H7 (cell line): Measurements from ENCODE around the gene C15orf62. TPM values are rescaled to one million over a fixed set of nuclear protein-coding genes. Genes with fewer than 3 reads are reported as not detected.

Source experiments
- DNase-seq: peaks from one replicate; pipeline ENCODE4 v3.0.0; 2012
- H3K27me3 ChIP-seq: 2 replicates; pipeline ENCODE4 v1.6.0; 2011; ENCODE audit warnings: mild to moderate bottlenecking, low read length; ENCODE audit not compliant: control insufficient read depth, insufficient read depth
- H3K36me3 ChIP-seq: replicated peaks from 2 replicates; pipeline ENCODE4 v1.5.1; 2011; ENCODE audit warnings: low read length; ENCODE audit not compliant: control insufficient read depth, insufficient read depth
- H3K4me3 ChIP-seq: 2 replicates; pipeline ENCODE4 v1.5.1; 2011; ENCODE audit warnings: low read depth, mild to moderate bottlenecking, control low read depth, low read length, moderate library complexity; ENCODE audit not compliant: insufficient read depth
- total RNA-seq: library from RNA; depleted of rRNA; stranded (reverse); fragments of >200 nt; shearing (Covaris generic); gene quantifications from 2 replicates; pipeline ENCODE4 v1.2.3, GENCODE V29; 2014

The C15orf62 gene
- total RNA-seq, 1 experiment from 2014 or later = 0.31 TPM

DNA sequence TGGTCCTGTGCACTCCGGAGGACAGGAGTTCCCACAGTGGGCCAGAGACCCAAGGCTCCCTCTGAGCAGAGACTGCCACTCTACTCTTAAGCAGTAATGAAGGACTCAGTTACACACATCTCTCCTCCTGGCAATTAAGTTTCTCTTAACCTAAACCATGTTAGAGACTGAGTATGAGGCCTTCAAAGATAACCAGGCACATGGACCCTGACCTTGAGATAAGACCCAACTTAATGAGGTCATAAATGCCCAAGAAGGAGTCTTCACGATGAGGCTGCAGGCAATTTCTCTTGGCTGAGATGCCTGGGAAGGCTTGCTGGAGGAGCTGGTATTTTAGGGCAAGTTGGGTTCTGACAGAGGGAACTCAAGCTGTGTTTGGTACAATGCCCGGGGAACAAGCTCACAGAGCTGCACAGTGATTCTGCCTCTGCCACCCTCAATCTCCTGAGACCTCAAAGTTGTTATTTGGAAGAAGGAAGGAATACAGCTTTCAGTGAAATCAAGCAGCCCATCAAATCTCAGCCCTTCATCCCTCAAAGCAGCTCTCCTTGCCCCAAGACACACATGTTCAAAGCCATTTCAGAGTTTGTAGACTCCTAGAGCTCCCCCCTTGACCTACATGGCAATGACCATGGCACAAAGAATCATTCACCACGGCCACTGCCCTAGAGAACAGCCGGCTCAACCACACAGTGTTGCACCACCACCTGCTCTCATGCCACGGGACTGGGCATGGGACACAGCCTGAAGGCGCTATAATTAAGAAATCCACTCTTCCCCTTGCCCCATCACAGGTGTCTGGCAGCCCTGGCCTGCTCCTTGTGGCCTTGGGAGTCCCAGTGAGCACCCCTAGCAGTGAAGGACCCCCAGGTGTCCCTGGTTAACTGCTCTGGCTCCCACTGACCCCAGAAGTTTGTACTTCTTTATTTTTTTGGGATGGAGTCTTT, 21.8 kb upstream of the C15orf62 start:
- H3K36me3 ChIP-seq = peaks cover 4% of the 10 kb centered on the region
- no peak overlapping the region for H3K4me3 ChIP-seq
- no peaks in the 10 kb centered on the region for H3K27me3 ChIP-seq
- DNase-seq = no peak

DNA sequence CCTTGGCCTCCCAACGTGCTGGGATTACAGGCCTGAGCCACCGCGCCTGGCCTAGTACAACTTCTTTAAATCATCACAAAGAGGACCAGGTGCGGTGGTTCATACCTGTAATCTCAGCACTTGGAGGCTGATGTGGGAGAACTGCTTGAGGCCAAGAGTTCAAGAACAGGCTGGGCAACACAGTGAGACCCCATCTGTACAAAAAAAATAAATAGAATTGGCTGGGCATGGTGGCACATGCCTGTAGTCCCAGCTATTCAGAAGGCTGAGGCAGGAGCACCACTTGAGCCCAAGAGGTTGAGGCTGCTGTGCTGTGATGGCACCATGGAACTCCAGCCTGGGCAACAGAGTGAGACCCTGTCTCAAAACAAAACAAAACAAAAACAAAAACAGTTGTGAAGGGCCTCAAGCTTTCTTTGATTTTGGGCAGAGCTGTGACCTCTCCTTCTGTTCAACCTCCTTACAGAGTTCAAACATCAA, 20.6 kb upstream of the C15orf62 start:
- peaks cover 4% of the 10 kb centered on the region for H3K36me3 ChIP-seq
- no peak overlapping the region for H3K4me3 ChIP-seq
- no peaks in the 10 kb centered on the region for H3K27me3 ChIP-seq
- DNase-seq = no peak

- DNase-seq = no peak
- H3K27me3 ChIP-seq = no peaks in the 10 kb centered on the region
- peaks cover 2% of the 10 kb centered on the region for H3K36me3 ChIP-seq
- H3K4me3 ChIP-seq = no peak overlapping the region
These were observed 18.9 kb upstream of the C15orf62 start for GRCh38 chr15:40750885-40751284.

GRCh38 chr15:40751745-40752144, 18.0 kb upstream of the C15orf62 start:
- H3K36me3 ChIP-seq = peaks cover 2% of the 10 kb centered on the region
- H3K27me3 ChIP-seq = no peaks in the 10 kb centered on the region
- no peak overlapping the region for H3K4me3 ChIP-seq
- DNase-seq = no peak

DNA sequence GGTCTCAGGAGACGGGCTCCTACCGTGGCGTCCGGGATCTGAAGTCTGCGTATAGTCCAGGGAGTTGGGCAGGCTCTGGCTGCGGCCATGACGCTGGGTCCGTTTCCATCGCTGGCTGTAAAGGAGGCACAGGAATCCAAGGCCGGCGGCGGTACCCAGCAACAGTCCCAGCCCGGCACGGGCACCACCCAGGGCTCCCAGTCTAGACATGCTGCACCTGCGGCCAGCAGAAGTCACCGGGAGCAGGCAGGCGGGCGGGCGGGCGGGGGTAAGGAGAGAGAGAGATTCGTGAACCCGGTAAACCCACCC, 15.3 kb upstream of the C15orf62 start:
- Histone ChIP-seq H3K4me3 (peak overlapping the region; percentile 81), H3K27me3 (no peaks in the 10 kb centered on the region), H3K36me3 (peaks cover 2% of the 10 kb centered on the region)
- DNase-seq = peak; percentile 72

GRCh38 chr15:40754883-40755811, 14.6 kb upstream of the C15orf62 start, which contains the start of gene RMDN3:
Gene RMDN3 (minus strand): TSS chr15:40755254. CDS start chr15:40754783, 471 bp downstream.
- Histone ChIP-seq H3K36me3 (peaks cover 2% of the 10 kb centered on the region), H3K27me3 (no peaks in the 10 kb centered on the region), H3K4me3 (peak within 1 kb of the TSS; percentile 81)
- peak; percentile 98 for DNase-seq

- no peak for DNase-seq
- H3K36me3 ChIP-seq = no peaks in the 10 kb centered on the region; the same call in 1 of the 2 replicates
- no peaks in the 10 kb centered on the region for H3K27me3 ChIP-seq
- H3K4me3 ChIP-seq = peak overlapping the region; percentile 81; the same call in 1 of the 2 replicates
These were observed 14.0 kb upstream of the C15orf62 start for GRCh38 chr15:40755812-40756208.

DNA sequence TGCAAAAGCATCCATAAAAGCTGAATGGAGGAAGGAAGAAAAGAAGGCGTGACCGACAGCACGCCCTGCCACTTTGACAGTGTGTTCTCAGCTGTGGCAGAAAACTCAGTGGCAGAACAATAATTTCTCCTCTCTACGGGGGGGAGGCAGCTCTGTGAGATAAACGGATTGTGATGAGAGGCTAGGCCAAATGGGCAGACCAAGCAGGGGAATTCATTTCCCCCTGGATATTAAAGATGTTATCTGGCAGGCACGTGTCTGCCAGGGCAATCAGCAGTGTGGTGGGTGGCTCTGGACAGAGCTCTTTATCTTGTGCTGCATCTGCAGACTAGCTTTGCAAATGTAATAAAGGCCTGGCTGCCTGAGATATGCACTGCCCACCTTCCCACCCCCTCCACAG, 12.8 kb upstream of the C15orf62 start:
- H3K4me3 ChIP-seq = no peak overlapping the region

GRCh38 chr15:40759961-40760360, 9.8 kb upstream of the C15orf62 start:
- DNase-seq = no peak
- H3K27me3 ChIP-seq = no peaks in the 10 kb centered on the region; the same call in 1 of the 2 replicates

More for the DNA sequence above, 12.8 kb upstream of the C15orf62 start:
- no peaks in the 10 kb centered on the region for H3K27me3 ChIP-seq
- DNase-seq = no peak
- no peaks in the 10 kb centered on the region; the same call in 1 of the 2 replicates for H3K36me3 ChIP-seq

GRCh38 chr15:40762919-40763800, 6.6 kb upstream of the C15orf62 start:
- Histone ChIP-seq H3K4me3 (peak overlapping the region; percentile 78), H3K36me3 (peaks cover 1% of the 10 kb centered on the region), H3K27me3 (no peaks in the 10 kb centered on the region; the same call in 1 of the 2 replicates)
- peak; percentile 74 for DNase-seq

More at GRCh38 chr15:40759961-40760360, 9.8 kb upstream of the C15orf62 start:
- H3K36me3 ChIP-seq = no peaks in the 10 kb centered on the region
- H3K4me3 ChIP-seq = no peak overlapping the region

GRCh38 chr15:40763801-40764628, 5.8 kb upstream of the C15orf62 start, which contains the start of gene GCHFR:
Gene GCHFR (plus strand): TSS chr15:40764068. CDS start chr15:40764181, 113 bp downstream.
- H3K4me3 ChIP-seq = peak within 1 kb of the TSS; percentile 78
- peaks cover 1% of the 10 kb centered on the region for H3K36me3 ChIP-seq
- no peaks in the 10 kb centered on the region; the same call in 1 of the 2 replicates for H3K27me3 ChIP-seq
- DNase-seq = peak; percentile 95

- Histone ChIP-seq H3K4me3 (peak overlapping the region; percentile 78), H3K27me3 (no peaks in the 10 kb centered on the region; the same call in 1 of the 2 replicates), H3K36me3 (peaks cover 1% of the 10 kb centered on the region)
- no peak for DNase-seq
These were observed 5.1 kb upstream of the C15orf62 start for GRCh38 chr15:40764629-40765103.
